ENCODE measurements around the gene IGSF1.

IGSF1 gene

GRCh38 chrX:131308980-131309379 lies 19.9 kb upstream of the IGSF1 start:
- Histone ChIP-seq H3K36me3 (ENCODE audit: insufficient read depth, low read length) (no peaks in the 10 kb centered on the region), H3K4me3 (no peak overlapping the region), H3K9ac (ENCODE audit: insufficient read length) (no peak overlapping the region), H3K27ac (no peak overlapping the region), H3K9me3 (ENCODE audit: low read depth, low read length) (no peaks in the 10 kb centered on the region)
- DNase-seq (ENCODE audit: low read depth, low spot score) = no peak
- TF ChIP-seq POLR2AphosphoS5 (IDR thresholded peaks at IDR 0.05; ENCODE audit: borderline replicate concordance, low read depth, low read length) = no peak
- TF ChIP-seq FOXP2 (optimal IDR thresholded peaks at IDR 0.05; ENCODE audit: control extremely low read depth, extremely low read length, insufficient read depth) = no peak
- TF ChIP-seq EZH2 (IDR thresholded peaks at IDR 0.05) = no peak

DNA sequence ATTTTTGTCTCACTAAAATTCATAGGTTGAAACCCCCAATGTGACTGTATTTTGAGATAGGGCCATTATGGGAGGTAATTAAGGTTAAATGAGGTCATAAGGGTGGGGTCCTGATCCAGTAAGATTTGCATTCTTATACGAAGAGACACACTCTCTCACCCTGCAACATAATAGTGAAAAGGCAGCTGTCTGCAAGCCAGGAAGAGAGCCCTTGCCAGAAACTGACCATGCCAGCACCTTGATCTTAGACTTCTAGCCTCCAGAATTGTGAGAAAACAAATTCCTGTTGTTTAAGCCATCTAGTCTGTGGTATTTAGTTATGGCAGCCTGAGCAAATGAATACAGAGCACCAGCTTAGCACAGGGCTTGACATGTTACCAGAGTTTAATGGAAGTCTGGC lies 17.5 kb upstream of the IGSF1 start:
- H3K9ac ChIP-seq (ENCODE audit: insufficient read length) = no peak overlapping the region
- no peak for DNase-seq (ENCODE audit: low read depth, low spot score)
- no peaks in the 10 kb centered on the region for H3K9me3 ChIP-seq (ENCODE audit: low read depth, low read length)
- TF ChIP-seq EZH2 (IDR thresholded peaks at IDR 0.05) = no peak
- no peak for TF ChIP-seq POLR2AphosphoS5 (IDR thresholded peaks at IDR 0.05; ENCODE audit: borderline replicate concordance, low read depth, low read length)
- TF ChIP-seq FOXP2 (optimal IDR thresholded peaks at IDR 0.05; ENCODE audit: control extremely low read depth, extremely low read length, insufficient read depth) = no peak
- no peak overlapping the region for H3K4me3 ChIP-seq
- no peak overlapping the region for H3K27ac ChIP-seq
- H3K36me3 ChIP-seq (ENCODE audit: insufficient read depth, low read length) = no peaks in the 10 kb centered on the region

GRCh38 chrX:131305926-131306325 lies 16.8 kb upstream of the IGSF1 start:
- H3K4me3 ChIP-seq = no peak overlapping the region
- no peaks in the 10 kb centered on the region for H3K9me3 ChIP-seq (ENCODE audit: low read depth, low read length)
- H3K9ac ChIP-seq (ENCODE audit: insufficient read length) = no peak overlapping the region
- H3K27ac ChIP-seq = no peak overlapping the region
- no peaks in the 10 kb centered on the region for H3K36me3 ChIP-seq (ENCODE audit: insufficient read depth, low read length)
- TF ChIP-seq POLR2AphosphoS5 (IDR thresholded peaks at IDR 0.05; ENCODE audit: borderline replicate concordance, low read depth, low read length) = no peak
- no peak for TF ChIP-seq FOXP2 (optimal IDR thresholded peaks at IDR 0.05; ENCODE audit: control extremely low read depth, extremely low read length, insufficient read depth)
- TF ChIP-seq EZH2 (IDR thresholded peaks at IDR 0.05) = no peak
- no peak for DNase-seq (ENCODE audit: low read depth, low spot score)

DNA sequence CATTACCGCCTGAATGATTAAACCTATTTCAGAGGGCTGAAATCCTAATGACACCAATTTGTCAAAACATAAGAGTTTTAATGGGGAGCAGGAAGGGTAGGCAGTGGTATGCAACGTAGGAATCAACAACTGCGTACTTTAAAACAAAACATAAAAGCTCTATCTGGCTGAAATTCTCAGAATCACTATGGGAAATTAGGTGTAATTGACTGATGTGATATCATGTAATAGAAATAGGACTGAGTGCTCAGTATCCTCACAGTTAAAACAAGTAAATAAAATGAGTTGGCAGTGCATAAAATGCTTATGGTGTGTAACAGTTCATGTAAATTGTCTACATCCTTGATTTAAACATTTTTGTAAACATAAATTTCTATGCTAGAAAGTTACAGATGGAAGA lies 13.6 kb upstream of the IGSF1 start:
- no peaks in the 10 kb centered on the region for H3K9me3 ChIP-seq (ENCODE audit: low read depth, low read length)
- TF ChIP-seq POLR2AphosphoS5 (IDR thresholded peaks at IDR 0.05; ENCODE audit: borderline replicate concordance, low read depth, low read length) (no peak), EZH2 (IDR thresholded peaks at IDR 0.05) (no peak), FOXP2 (optimal IDR thresholded peaks at IDR 0.05; ENCODE audit: control extremely low read depth, extremely low read length, insufficient read depth) (no peak)
- no peak overlapping the region for H3K4me3 ChIP-seq
- no peaks in the 10 kb centered on the region for H3K36me3 ChIP-seq (ENCODE audit: insufficient read depth, low read length)
- no peak overlapping the region for H3K9ac ChIP-seq (ENCODE audit: insufficient read length)
- DNase-seq (ENCODE audit: low read depth, low spot score) = no peak
- H3K27ac ChIP-seq = no peak overlapping the region

GRCh38 chrX:131301155-131301554 lies 12.0 kb upstream of the IGSF1 start:
- H3K36me3 ChIP-seq (ENCODE audit: insufficient read depth, low read length) = no peaks in the 10 kb centered on the region
- H3K27ac ChIP-seq = no peak overlapping the region
- DNase-seq (ENCODE audit: low read depth, low spot score) = no peak
- no peak overlapping the region for H3K4me3 ChIP-seq
- H3K9ac ChIP-seq (ENCODE audit: insufficient read length) = no peak overlapping the region
- no peaks in the 10 kb centered on the region for H3K9me3 ChIP-seq (ENCODE audit: low read depth, low read length)
- TF ChIP-seq EZH2 (IDR thresholded peaks at IDR 0.05) (no peak), FOXP2 (optimal IDR thresholded peaks at IDR 0.05; ENCODE audit: control extremely low read depth, extremely low read length, insufficient read depth) (no peak), POLR2AphosphoS5 (IDR thresholded peaks at IDR 0.05; ENCODE audit: borderline replicate concordance, low read depth, low read length) (no peak)

- TF ChIP-seq EZH2 (IDR thresholded peaks at IDR 0.05) (no peak), FOXP2 (optimal IDR thresholded peaks at IDR 0.05; ENCODE audit: control extremely low read depth, extremely low read length, insufficient read depth) (no peak), POLR2AphosphoS5 (IDR thresholded peaks at IDR 0.05; ENCODE audit: borderline replicate concordance, low read depth, low read length) (no peak)
- H3K9me3 ChIP-seq (ENCODE audit: low read depth, low read length) = no peaks in the 10 kb centered on the region
- no peak overlapping the region for H3K9ac ChIP-seq (ENCODE audit: insufficient read length)
- H3K4me3 ChIP-seq = no peak overlapping the region
- H3K36me3 ChIP-seq (ENCODE audit: insufficient read depth, low read length) = no peaks in the 10 kb centered on the region
- no peak for DNase-seq (ENCODE audit: low read depth, low spot score)
- no peak overlapping the region for H3K27ac ChIP-seq
Observed at GRCh38 chrX:131298846-131299245, 9.7 kb upstream of the IGSF1 start.

DNA sequence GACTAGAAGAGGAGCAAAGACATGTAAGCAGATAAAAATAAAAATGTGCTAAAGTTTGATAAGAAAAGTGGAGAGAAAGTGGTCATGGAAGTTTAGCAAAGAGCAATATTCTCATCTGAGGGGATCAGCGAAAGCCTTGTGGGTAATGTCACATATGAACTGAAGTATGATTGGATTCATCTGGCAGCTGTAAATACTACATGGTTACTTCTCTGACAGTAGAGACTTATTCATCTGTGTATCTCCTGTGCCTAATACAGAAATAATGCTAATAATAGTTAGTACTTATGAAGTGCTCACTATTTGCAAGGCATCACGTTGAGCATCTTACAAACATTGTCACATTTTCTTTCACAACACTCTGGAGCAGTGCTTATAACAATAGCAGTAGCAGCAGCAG lies 8.9 kb upstream of the IGSF1 start:
- Histone ChIP-seq H3K4me3 (no peak overlapping the region), H3K9me3 (ENCODE audit: low read depth, low read length) (no peaks in the 10 kb centered on the region), H3K9ac (ENCODE audit: insufficient read length) (no peak overlapping the region), H3K36me3 (ENCODE audit: insufficient read depth, low read length) (no peaks in the 10 kb centered on the region), H3K27ac (no peak overlapping the region)
- DNase-seq (ENCODE audit: low read depth, low spot score) = no peak
- TF ChIP-seq FOXP2 (optimal IDR thresholded peaks at IDR 0.05; ENCODE audit: control extremely low read depth, extremely low read length, insufficient read depth) (no peak), EZH2 (IDR thresholded peaks at IDR 0.05) (no peak), POLR2AphosphoS5 (IDR thresholded peaks at IDR 0.05; ENCODE audit: borderline replicate concordance, low read depth, low read length) (no peak)

GRCh38 chrX:131289527-131289926 lies 421 bp upstream of the IGSF1 start:
- Histone ChIP-seq H3K9ac (ENCODE audit: insufficient read length) (no peak overlapping the region), H3K27ac (no peak overlapping the region)

GRCh38 chrX:131288188-131288587 lies 918 bp downstream of the IGSF1 start:
- H3K27ac ChIP-seq = no peak overlapping the region
- no peak overlapping the region for H3K4me3 ChIP-seq
- no peak for TF ChIP-seq FOXP2 (optimal IDR thresholded peaks at IDR 0.05; ENCODE audit: control extremely low read depth, extremely low read length, insufficient read depth)
- no peak for TF ChIP-seq POLR2AphosphoS5 (IDR thresholded peaks at IDR 0.05; ENCODE audit: borderline replicate concordance, low read depth, low read length)
- no peak for TF ChIP-seq EZH2 (IDR thresholded peaks at IDR 0.05)
- no peak overlapping the region for H3K9ac ChIP-seq (ENCODE audit: insufficient read length)
- DNase-seq (ENCODE audit: low read depth, low spot score) = no peak
- no peaks in the 10 kb centered on the region for H3K36me3 ChIP-seq (ENCODE audit: insufficient read depth, low read length)
- no peaks in the 10 kb centered on the region for H3K9me3 ChIP-seq (ENCODE audit: low read depth, low read length)

More at GRCh38 chrX:131289527-131289926, 421 bp upstream of the IGSF1 start:
- DNase-seq (ENCODE audit: low read depth, low spot score) = no peak
- no peaks in the 10 kb centered on the region for H3K9me3 ChIP-seq (ENCODE audit: low read depth, low read length)
- no peaks in the 10 kb centered on the region for H3K36me3 ChIP-seq (ENCODE audit: insufficient read depth, low read length)
- no peak overlapping the region for H3K4me3 ChIP-seq
- TF ChIP-seq EZH2 (IDR thresholded peaks at IDR 0.05) (no peak), FOXP2 (optimal IDR thresholded peaks at IDR 0.05; ENCODE audit: control extremely low read depth, extremely low read length, insufficient read depth) (no peak), POLR2AphosphoS5 (IDR thresholded peaks at IDR 0.05; ENCODE audit: borderline replicate concordance, low read depth, low read length) (no peak)

Measured in SK-N-MC (cell line).